ENCODE results near the gene ERN1.

DNA sequence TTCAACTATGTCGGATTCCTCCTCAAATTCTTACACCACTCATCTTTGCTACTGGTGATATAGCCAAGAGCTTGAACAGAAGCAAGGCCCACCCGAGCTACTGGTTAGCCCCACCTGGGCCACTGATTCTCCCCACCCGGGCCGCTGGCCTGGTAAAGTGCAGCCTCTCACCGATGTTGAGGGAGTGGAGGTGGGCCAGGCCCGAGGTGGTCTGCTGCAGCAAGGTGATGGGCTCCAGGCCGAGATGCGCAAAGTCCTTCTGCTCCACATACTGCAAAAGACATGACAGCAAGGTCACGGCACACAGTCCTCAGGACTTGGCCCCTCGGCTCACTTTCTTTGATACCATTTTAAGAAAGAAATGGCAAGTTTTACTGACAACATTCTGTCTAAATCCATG, 76.8 kb downstream of the ERN1 start:
- TF ChIP-seq, protein P1, sequence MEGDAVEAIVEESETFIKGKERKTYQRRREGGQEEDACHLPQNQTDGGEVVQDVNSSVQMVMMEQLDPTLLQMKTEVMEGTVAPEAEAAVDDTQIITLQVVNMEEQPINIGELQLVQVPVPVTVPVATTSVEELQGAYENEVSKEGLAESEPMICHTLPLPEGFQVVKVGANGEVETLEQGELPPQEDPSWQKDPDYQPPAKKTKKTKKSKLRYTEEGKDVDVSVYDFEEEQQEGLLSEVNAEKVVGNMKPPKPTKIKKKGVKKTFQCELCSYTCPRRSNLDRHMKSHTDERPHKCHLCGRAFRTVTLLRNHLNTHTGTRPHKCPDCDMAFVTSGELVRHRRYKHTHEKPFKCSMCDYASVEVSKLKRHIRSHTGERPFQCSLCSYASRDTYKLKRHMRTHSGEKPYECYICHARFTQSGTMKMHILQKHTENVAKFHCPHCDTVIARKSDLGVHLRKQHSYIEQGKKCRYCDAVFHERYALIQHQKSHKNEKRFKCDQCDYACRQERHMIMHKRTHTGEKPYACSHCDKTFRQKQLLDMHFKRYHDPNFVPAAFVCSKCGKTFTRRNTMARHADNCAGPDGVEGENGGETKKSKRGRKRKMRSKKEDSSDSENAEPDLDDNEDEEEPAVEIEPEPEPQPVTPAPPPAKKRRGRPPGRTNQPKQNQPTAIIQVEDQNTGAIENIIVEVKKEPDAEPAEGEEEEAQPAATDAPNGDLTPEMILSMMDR (IDR thresholded peaks at IDR 0.05; ENCODE audit: low read depth, low read length) = no peak
- no peak for TF ChIP-seq POLR2A (IDR thresholded peaks at IDR 0.05; ENCODE audit: extremely low read depth, insufficient read length)

Measured in NB4 (cell line).